HEK293T (cell line): Measurements from ENCODE around the gene OR8D4.
"Not testable (repeated sequence)": the region's sequence is repeated elsewhere in the genome, so short reads cannot be mapped to it uniquely, and the experiment has no call there.

Source experiments
- ARNT ChIP-seq: fragments of 450-650 bp; IDR thresholded peaks from 2 replicates; pipeline ENCODE4 v1.6.1; 2017; ENCODE audit warnings: mild to moderate bottlenecking
- BHLHE40 ChIP-seq: fragments of 450-650 bp; IDR thresholded peaks from 2 replicates; pipeline ENCODE4 v1.6.1; 2016; ENCODE audit warnings: mild to moderate bottlenecking, moderate library complexity, borderline replicate concordance
- FOXK2 ChIP-seq: fragments of 450-650 bp; IDR thresholded peaks from 2 replicates; pipeline ENCODE4 v1.6.1; 2016; ENCODE audit warnings: mild to moderate bottlenecking
- FOXM1 ChIP-seq: fragments of 450-650 bp; IDR thresholded peaks from 2 replicates; pipeline ENCODE4 v1.6.1; 2017; ENCODE audit warnings: mild to moderate bottlenecking, borderline replicate concordance
- HDGF ChIP-seq: fragments of 450-650 bp; IDR thresholded peaks from 2 replicates; pipeline ENCODE4 v1.6.1; 2017; ENCODE audit warnings: antibody characterized with exemption, borderline replicate concordance
- SP1 ChIP-seq: fragments of 450-650 bp; IDR thresholded peaks from 2 replicates; pipeline ENCODE4 v1.6.1; 2017
- SUZ12 ChIP-seq: fragments of 450-650 bp; IDR thresholded peaks from 2 replicates; pipeline ENCODE4 v1.6.1; 2016; ENCODE audit warnings: mild to moderate bottlenecking
- TARDBP ChIP-seq: fragments of 450-650 bp; IDR thresholded peaks from 2 replicates; pipeline ENCODE4 v1.6.1; 2016
- ZNF384 ChIP-seq: fragments of 450-650 bp; IDR thresholded peaks from 2 replicates; pipeline ENCODE4 v1.6.1; 2016

GRCh38 chr11:123865293-123865692, 36.7 kb upstream of the OR8D4 start:
- TF ChIP-seq FOXM1, BHLHE40, FOXK2, TARDBP, ARNT, SUZ12, HDGF, ZNF384, SP1: not testable (repeated sequence)
